Measurements from ENCODE around the gene SLC22A23. TPM values are rescaled to one million over a fixed set of nuclear protein-coding genes. Genes with fewer than 3 reads are reported as not detected.

Gene SLC22A23
- total and polyA plus RNA-seq, 2 experiments from 2014 or later, result 15.7 to 24.9 TPM

DNA sequence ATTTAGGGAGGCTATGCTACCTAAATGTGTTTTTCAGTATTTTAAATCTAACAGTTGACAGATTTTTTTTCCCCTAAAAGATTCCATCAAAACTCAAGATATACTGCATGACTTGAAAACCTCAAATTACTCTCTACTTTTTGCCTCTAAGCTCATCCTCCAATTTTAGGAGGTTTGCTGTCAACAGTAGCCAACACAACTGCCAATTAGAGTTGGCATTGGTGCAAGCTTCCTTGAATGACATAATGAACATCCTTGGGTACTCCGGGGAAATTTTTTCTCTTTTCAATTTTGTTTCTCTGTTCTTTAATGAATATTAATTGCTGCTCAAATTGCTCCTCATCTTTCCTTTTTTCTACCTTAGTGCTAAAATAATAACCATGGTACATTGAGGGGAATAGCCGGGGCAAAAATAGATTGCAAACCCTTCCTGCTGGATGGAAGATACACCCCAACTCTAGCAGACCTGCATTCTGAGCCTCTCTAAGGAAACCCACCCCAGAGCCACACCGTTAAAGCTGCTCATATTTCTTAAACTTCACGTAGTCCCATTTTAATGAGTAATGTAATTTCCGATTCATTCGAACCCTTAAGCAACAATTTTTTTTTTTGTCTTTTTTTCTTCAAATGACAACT, 34.3 kb downstream of the SLC22A23 start:
- no peaks in the 10 kb centered on the region for H3K9me3 ChIP-seq (ENCODE audit: low read depth)
- TF ChIP-seq, protein P1, sequence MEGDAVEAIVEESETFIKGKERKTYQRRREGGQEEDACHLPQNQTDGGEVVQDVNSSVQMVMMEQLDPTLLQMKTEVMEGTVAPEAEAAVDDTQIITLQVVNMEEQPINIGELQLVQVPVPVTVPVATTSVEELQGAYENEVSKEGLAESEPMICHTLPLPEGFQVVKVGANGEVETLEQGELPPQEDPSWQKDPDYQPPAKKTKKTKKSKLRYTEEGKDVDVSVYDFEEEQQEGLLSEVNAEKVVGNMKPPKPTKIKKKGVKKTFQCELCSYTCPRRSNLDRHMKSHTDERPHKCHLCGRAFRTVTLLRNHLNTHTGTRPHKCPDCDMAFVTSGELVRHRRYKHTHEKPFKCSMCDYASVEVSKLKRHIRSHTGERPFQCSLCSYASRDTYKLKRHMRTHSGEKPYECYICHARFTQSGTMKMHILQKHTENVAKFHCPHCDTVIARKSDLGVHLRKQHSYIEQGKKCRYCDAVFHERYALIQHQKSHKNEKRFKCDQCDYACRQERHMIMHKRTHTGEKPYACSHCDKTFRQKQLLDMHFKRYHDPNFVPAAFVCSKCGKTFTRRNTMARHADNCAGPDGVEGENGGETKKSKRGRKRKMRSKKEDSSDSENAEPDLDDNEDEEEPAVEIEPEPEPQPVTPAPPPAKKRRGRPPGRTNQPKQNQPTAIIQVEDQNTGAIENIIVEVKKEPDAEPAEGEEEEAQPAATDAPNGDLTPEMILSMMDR (IDR thresholded peaks at IDR 0.05; ENCODE audit: low read depth, low read length), result no peak
- H3K4me1 ChIP-seq (ENCODE audit: low read depth), result peaks cover 24% of the 10 kb centered on the region
- H3K27ac ChIP-seq, result no peak overlapping the region
- H3K27me3 ChIP-seq, result peaks cover 8% of the 10 kb centered on the region
- H3K4me3 ChIP-seq, result no peak overlapping the region
- H3K36me3 ChIP-seq, result no peaks in the 10 kb centered on the region
- DNase-seq (ENCODE audit: low read depth in 1 of 2, low spot score in 1 of 2), result no peak

DNA sequence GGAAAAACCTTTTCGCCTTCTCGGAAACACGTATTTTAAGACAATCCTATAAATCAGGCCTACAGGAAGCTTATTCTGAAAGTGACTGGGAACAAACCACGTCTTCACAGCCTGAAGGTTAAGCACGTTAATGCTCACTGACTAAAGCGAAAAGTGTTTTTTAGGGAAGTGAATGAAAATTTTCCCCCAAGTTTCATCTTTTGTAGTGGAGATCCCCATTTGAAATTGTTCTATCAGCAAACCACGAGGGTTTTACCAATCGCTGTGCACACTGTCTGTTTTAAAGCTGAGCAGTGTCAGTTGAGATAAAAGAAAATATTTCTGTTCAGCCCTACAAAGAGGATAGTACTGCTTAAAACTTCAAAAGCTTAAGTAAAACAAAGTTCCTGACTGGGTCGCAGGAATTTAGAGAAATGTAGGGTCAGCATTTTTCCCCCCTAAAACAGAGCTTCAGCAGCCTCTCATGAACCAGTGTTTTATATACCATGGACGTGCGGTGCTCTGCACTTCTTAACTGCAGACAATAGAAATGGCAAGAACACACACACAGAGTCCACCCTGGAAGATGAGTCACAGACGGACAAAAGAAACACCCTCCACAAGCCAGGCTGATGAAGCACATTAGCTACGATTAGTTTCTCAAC, 34.9 kb downstream of the SLC22A23 start:
- no peak overlapping the region for H3K4me3 ChIP-seq
- H3K9me3 ChIP-seq (ENCODE audit: low read depth), result no peaks in the 10 kb centered on the region
- H3K36me3 ChIP-seq, result no peaks in the 10 kb centered on the region
- peaks cover 20% of the 10 kb centered on the region for H3K4me1 ChIP-seq (ENCODE audit: low read depth)
- TF ChIP-seq, protein P1 (IDR thresholded peaks at IDR 0.05; ENCODE audit: low read depth, low read length), result no peak
- H3K27ac ChIP-seq, result no peak overlapping the region
- DNase-seq (ENCODE audit: low read depth in 1 of 2, low spot score in 1 of 2), result peak in 1 of 2 donors; percentile 71
- H3K27me3 ChIP-seq, result peaks cover 8% of the 10 kb centered on the region

DNA sequence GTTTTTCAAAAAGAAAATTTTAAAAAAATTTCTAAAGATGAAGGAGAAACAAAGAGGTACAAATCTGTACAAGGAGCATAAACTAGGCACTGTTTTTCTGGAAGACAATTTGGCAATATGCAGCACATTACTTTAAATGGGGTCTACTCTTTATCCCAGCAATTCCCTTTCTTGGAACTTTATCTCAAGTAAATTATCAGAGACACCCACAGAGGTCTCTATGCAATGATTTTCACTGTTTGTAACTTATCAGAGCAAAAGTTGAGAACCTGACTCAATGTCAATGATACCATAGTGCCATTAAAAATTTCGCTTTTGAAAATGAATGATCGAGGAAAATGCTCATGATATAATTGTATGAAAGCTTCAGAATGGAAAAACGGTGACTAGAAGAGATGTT, 35.7 kb downstream of the SLC22A23 start:
- no peak overlapping the region for H3K27ac ChIP-seq
- H3K27me3 ChIP-seq, result peaks cover 8% of the 10 kb centered on the region

DNA sequence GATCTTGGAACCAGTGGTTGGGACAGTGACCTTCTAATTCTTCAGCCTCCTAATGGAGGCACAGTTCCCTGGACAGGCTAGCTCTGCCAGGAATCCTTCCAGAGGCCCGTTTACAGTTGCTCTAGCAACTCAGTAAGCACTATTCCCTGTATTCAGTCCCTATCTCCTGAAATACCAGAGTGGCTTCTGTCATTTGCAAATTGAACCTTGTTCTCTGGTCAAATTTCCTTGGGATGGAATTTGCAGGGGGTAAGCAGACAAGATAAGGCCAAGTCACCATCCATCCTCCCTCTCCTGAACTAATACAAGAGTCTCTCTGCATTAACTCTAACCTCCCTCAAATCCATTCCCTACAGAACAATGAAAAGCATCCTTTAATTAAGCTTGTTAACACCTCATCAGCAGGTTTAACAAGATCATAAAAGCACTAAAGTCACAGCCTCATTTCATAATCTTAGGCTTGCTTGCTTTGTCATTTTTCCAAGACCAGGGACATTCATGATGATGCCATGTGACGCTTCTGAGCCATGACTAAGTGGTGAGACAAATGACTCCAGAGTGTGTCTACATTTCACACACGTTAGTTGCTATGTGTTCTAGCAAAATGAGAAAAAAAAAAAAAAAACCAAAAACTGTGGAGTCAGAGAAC, 37.1 kb downstream of the SLC22A23 start:
- Histone ChIP-seq H3K36me3 (no peaks in the 10 kb centered on the region), H3K4me1 (ENCODE audit: low read depth) (peaks cover 28% of the 10 kb centered on the region), H3K9me3 (ENCODE audit: low read depth) (no peaks in the 10 kb centered on the region), H3K4me3 (no peak overlapping the region), H3K27ac (no peak overlapping the region), H3K27me3 (peaks cover 8% of the 10 kb centered on the region)
- no peak for DNase-seq (ENCODE audit: low read depth in 1 of 2, low spot score in 1 of 2)
- TF ChIP-seq, protein P1 (IDR thresholded peaks at IDR 0.05; ENCODE audit: low read depth, low read length), result no peak

More for the DNA sequence above, 35.7 kb downstream of the SLC22A23 start:
- Histone ChIP-seq H3K4me1 (ENCODE audit: low read depth) (peaks cover 16% of the 10 kb centered on the region), H3K36me3 (no peaks in the 10 kb centered on the region), H3K9me3 (ENCODE audit: low read depth) (no peaks in the 10 kb centered on the region), H3K4me3 (no peak overlapping the region)
- TF ChIP-seq, protein P1 (IDR thresholded peaks at IDR 0.05; ENCODE audit: low read depth, low read length), result no peak
- DNase-seq (ENCODE audit: low read depth in 1 of 2, low spot score in 1 of 2), result no peak

DNA sequence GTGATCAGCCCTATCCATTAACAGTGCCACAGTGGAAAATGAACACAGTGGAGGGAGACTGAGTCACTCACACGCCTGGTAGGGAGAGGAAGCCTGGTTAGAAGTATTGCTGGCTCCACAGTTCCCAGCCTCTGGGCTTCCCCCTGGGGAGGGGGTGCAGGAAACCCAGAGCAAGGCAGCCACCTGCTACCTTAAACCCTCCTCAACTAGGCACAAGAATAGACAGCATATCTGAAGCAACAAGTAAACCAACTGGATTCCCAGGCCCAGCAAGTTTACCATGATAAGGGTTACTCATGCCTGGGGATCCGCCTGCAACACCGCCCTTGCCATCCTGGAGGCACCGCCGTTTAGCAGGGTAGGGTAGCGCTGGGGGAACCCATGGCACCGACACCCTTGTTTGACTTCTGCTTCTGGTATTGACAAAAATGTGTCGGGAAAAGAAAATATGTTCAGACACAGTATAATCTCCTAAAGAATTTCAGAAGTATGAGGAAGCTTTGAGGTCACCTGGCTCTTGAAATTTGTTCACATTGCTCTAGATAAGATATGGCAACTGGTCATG, 38.3 kb downstream of the SLC22A23 start:
- Histone ChIP-seq H3K4me1 (ENCODE audit: low read depth) (peaks cover 39% of the 10 kb centered on the region), H3K36me3 (no peaks in the 10 kb centered on the region), H3K27ac (no peak overlapping the region)

More for the DNA sequence above, 38.3 kb downstream of the SLC22A23 start:
- no peak overlapping the region for H3K4me3 ChIP-seq
- no peak for DNase-seq (ENCODE audit: low read depth in 1 of 2, low spot score in 1 of 2)
- TF ChIP-seq, protein P1 (IDR thresholded peaks at IDR 0.05; ENCODE audit: low read depth, low read length), result no peak
- H3K27me3 ChIP-seq, result peaks cover 8% of the 10 kb centered on the region
- no peaks in the 10 kb centered on the region for H3K9me3 ChIP-seq (ENCODE audit: low read depth)

All from cardiac muscle cell (in vitro differentiated cells and primary cell).